Measurements from ENCODE around the gene SLN.
A peak's percentile ranks its signal among the peaks of the same experiment; 100 is the strongest.

Gene SLN

GRCh38 chr11:107719557-107720302, 7.9 kb upstream of the SLN start:
- DNase-seq (ENCODE audit: low read depth), result no peak

GRCh38 chr11:107719073-107719472, 7.2 kb upstream of the SLN start:
- DNase-seq (ENCODE audit: low read depth), result no peak

- no peak for DNase-seq (ENCODE audit: low read depth)
These were observed 5.2 kb upstream of the SLN start for GRCh38 chr11:107716884-107717532.

- DNase-seq (ENCODE audit: low read depth), result no peak
These were observed 1.2 kb upstream of the SLN start for GRCh38 chr11:107713009-107713408.

DNA sequence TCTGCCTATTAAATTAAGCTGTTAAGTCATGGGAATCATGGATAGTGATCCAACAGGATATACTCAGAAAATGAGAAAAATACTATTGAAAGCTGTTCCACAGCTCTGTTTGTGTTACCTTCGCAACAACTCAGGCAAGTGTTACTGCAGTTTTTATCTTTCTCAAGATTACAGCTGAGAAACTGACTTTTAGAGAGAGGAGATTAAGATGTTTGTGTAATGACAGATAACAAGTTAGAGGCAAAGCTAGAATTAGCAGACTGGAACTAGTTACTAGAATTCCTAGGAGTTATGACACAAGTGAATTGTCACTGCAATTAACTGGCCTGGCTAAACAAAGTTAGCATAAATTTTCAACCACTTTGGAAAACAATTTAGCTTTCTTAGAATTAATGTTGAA, 1.6 kb downstream of the SLN start:
- DNase-seq (ENCODE audit: low read depth), result no peak

GRCh38 chr11:107708792-107709191, 3.1 kb downstream of the SLN start:
- DNase-seq (ENCODE audit: low read depth), result no peak

- no peak for DNase-seq (ENCODE audit: low read depth)
These were observed 4.0 kb downstream of the SLN start for GRCh38 chr11:107707807-107708206.

- DNase-seq (ENCODE audit: low read depth), result no peak
These were observed 4.6 kb downstream of the SLN start for GRCh38 chr11:107707215-107707671.

- DNase-seq (ENCODE audit: low read depth), result no peak
These were observed 5.3 kb downstream of the SLN start for GRCh38 chr11:107706531-107706930.

DNA sequence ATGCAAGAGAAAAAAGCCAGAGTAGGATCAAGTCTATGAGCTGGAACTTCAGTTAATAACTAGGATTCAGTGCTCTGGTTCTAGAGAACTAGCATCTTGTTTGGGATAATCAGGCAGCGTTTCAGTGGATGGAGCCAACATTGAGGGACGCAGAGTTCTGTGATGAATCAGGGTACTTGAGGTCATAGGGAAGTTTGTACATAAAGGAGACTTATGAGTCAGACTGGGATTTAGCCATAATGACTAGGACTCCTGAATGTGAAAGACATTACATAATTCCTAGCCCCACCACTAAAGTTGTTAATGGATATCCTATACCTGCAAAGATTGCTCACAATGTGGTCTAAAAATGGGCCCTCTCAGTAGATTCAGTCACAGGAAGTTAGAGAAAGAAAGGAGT, 6.8 kb downstream of the SLN start:
- peak; percentile 65 for DNase-seq (ENCODE audit: low read depth)

DNA sequence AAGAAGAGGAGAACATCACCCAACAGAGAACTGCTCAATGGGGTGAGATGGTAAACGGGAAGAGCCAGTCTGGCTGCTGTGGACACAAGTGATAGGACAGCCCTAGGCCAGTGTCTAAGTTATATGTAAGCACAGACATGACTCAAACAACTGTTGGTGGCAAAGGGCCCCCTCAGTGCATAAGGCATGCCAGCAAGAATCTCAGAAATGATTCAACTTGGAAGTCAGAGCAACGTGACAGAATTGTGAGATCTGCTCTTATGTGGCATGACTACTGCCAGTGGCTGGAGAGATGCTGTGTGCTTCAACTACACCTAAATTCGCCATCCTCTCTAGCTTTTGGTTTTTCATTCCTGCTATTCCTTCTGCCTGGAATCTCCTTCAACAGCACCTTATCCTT, 7.4 kb downstream of the SLN start:
- DNase-seq (ENCODE audit: low read depth), result peak; percentile 14

DNA sequence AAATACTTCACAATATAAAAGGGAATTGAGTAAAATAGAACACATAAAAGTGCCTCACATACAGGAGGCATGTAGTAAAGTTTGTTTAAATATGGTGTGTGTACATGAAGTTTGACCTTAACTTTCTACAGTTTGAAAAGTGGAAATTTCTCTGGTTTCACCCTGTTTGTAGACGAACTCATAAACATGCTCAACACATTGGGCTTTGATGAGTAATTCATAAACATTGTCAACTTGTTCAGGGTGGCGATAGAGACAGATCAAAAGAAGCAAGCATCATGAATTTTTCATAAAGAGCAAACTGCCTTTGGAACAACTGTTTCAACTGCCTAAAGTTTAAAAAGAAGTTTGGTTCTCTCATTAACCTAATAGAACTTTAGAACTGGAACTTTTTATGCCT, 9.1 kb downstream of the SLN start:
- DNase-seq (ENCODE audit: low read depth), result no peak

DNA sequence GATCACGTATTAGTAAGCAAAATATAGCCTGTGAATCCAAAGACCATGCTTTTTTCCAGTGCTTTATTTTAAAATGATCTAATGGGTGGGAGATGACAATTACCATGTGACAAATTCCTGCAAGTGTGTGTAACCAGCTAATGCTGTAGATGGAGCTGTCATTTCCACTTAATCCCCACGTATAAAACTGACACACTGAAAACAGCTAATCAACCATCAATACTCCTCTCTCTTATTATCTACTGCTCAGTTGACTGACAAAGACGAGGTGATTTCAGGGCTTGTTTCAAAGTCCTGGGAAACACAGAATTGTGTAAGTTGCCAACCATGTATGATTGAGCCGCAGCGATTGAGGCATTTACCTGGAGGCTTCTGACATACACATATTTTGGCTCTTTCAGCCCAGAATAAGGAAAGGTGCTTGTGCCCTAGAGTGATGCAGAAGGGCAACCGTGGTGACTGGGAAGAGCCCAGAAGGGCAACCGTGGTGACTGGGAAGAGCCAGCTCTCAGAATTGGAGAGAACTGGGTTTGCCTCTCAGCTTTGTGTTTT, 9.7 kb downstream of the SLN start:
- DNase-seq (ENCODE audit: low read depth), result no peak

DNA sequence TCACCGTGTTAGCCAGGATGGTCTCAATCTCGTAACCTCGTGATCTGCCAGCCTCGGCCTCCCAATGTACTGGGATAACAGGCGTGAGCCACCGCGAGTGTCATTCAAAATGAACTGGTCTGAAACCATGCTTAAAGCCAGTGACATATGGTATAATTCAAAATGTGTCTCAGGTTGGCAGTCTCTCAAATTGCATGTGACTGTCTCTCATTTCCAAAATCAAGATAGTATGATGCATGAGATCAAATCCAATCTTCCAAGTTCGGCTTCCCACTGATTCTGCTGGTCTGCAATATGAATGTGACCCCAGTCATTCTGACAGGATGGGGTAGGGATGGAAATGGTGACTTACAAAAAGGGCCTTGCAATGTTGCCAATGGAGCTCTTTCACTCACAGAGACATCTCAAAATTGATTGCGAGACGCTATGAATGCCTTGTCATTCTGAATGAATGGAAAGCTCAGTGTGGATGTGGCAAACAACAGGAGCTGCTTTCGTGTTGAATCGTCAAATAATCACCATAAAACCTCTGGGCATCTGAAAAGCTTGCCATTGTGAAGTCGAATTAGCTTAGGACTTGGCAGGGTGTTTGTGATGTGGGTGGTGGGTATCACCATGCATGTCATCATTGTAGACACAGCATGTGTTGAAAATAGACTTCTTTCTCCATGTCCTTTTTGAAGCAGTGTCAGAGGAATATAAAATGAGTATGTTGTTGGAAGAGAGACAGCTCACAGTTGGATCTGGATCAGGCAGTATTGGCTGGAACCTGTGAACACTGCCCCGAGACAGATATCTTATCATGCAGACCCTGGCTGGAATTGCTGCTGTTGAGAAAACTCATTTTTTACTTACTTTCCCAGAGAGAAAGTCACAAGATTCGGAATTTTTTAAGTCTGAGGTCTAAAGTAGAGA, 12.2 kb downstream of the SLN start:
- DNase-seq (ENCODE audit: low read depth), result no peak

- DNase-seq (ENCODE audit: low read depth), result no peak
These were observed 14.6 kb downstream of the SLN start for GRCh38 chr11:107697291-107697690.

DNA sequence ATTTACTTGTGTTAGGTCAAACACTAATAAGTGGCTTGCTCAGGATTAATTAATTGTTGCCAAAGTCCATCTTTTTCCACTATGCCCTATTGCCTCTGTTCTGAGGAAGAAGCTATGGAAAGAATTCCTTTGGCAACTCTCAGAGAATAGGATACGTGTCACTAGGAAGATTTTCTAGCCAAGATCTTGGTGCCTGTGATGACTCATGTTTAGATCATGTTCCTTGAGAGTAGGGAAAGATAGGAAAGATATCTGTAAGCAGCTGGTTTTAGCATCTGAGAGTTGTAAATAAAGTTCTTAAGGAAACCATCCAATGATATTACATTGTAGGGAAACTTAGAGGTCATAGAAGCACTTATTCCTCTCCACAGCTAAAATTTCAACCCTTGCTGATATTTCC, 15.7 kb downstream of the SLN start:
- DNase-seq (ENCODE audit: low read depth), result peak; percentile 90

GRCh38 chr11:107695446-107695845, 16.4 kb downstream of the SLN start:
- DNase-seq (ENCODE audit: low read depth), result peak; percentile 39

GRCh38 chr11:107691000-107691750, 20.7 kb downstream of the SLN start:
- DNase-seq (ENCODE audit: low read depth), result no peak

- DNase-seq (ENCODE audit: low read depth), result peak; percentile 47
These were observed 22.3 kb downstream of the SLN start for GRCh38 chr11:107689317-107690202.

- no peak for DNase-seq (ENCODE audit: low read depth)
These were observed 23.4 kb downstream of the SLN start for GRCh38 chr11:107688322-107688918.

All from fibroblast of gingiva (primary cell).